ENCODE data around the gene LSP1.
A peak's percentile ranks its signal among the peaks of the same experiment; 100 is the strongest.

LSP1 gene

DNA sequence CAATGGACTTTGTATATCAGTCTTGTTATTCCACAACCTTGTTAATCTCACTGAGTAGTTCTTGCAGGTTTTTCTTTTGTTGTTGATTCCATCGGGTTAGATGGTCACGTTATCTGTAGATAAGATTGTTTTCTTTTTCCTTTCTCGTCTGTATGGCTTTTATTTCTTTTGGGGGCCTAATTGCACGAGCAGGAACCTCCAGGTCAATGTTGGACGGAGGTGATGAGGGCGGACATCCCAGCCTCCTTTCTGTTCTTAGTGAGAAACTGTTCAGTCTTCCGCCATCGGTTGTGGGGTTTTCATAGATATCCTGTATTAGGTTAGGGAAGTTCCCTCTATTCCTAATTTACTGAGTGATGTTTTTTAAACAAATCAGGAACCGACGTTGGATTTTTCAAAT lies 43.6 kb downstream of the LSP1 start:
- TF ChIP-seq, protein P1, sequence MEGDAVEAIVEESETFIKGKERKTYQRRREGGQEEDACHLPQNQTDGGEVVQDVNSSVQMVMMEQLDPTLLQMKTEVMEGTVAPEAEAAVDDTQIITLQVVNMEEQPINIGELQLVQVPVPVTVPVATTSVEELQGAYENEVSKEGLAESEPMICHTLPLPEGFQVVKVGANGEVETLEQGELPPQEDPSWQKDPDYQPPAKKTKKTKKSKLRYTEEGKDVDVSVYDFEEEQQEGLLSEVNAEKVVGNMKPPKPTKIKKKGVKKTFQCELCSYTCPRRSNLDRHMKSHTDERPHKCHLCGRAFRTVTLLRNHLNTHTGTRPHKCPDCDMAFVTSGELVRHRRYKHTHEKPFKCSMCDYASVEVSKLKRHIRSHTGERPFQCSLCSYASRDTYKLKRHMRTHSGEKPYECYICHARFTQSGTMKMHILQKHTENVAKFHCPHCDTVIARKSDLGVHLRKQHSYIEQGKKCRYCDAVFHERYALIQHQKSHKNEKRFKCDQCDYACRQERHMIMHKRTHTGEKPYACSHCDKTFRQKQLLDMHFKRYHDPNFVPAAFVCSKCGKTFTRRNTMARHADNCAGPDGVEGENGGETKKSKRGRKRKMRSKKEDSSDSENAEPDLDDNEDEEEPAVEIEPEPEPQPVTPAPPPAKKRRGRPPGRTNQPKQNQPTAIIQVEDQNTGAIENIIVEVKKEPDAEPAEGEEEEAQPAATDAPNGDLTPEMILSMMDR (IDR thresholded peaks at IDR 0.05; ENCODE audit: borderline replicate concordance, insufficient read depth, low read depth, low read length): no peak
- no peak overlapping the region for H3K4me3 ChIP-seq (ENCODE audit: low read depth, low read length)

DNA sequence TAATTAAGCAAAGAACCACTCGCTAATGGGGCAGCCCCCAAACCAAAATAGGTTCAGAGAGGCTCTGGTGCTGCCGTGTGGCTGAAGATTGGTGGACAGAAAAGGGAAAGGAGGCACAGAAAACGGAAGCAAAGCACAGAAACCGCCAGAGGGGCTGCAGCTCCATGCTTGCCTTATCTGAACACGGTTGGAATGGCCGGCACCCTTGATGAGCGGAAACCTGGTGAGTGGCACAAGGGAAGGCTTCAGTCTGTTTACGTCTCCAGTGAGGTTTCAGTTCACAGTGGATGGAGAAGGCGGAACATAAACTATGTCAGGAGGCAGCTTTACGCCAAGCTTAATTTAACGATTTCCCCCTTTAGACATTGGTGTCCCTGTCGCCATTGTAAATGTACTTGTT lies 44.0 kb downstream of the LSP1 start:
- peak overlapping the region; percentile 41 for H3K4me3 ChIP-seq (ENCODE audit: low read depth, low read length)
- TF ChIP-seq, protein P1 (IDR thresholded peaks at IDR 0.05; ENCODE audit: borderline replicate concordance, insufficient read depth, low read depth, low read length): no peak

DNA sequence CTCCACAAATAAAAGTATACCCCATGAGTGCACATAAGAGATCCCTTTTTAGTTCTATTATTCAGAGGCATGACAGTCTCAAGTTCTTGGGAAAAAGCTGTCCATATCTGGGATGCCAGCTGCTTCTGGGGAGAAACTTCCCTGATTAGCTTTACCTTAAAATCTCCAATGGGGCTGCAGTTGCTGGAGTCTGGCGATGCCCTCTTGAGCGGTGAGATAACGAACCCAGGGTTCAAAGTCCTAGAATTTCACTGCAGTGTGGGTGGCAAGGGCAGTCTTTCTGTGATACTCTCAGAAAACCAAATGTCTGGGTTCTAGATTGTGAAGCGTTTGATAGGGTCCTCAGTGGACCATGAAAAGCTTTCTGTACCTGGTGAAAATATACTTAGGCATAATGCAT lies 46.2 kb downstream of the LSP1 start:
- H3K4me3 ChIP-seq (ENCODE audit: low read depth, low read length): no peak overlapping the region
- TF ChIP-seq, protein P1 (IDR thresholded peaks at IDR 0.05; ENCODE audit: borderline replicate concordance, insufficient read depth, low read depth, low read length): no peak

DNA sequence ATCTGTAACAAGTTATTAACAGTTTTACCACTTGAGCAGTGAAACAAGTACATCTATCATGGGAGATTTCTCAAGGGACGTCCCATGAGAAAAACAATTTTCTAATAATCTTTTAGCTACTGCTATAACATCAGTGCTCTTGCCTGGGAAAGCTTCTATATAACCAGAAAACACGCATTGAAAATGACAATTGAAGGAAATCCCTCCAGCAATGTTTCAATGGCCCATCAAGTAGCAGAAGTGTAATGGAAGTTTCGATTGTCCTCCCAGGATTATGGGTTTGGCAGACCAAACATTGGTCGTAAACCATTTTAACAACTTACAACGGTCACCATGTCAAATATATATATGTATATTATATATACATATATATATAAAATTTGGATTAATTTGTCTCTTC lies 46.8 kb downstream of the LSP1 start:
- no peak overlapping the region for H3K4me3 ChIP-seq (ENCODE audit: low read depth, low read length)
- TF ChIP-seq, protein P1 (IDR thresholded peaks at IDR 0.05; ENCODE audit: borderline replicate concordance, insufficient read depth, low read depth, low read length): no peak

DNA sequence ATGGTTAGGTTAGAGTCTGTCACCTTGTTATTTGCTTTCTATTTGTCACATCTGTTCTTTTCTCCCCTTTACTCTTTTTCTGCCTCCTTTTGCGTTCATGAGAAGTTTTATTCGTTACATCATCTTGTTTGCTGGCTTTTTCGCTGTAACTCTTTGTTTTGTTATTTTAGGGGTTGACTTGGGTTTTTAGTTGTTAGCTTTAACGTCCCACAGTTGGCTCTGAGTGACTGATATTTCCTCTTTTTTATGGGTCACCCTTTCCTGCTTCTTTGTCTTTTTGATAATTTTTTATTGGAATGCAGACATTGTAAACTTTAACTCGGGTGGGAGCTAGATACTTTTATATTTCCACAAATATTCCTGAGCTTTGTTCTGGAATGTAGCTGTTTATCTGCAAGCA lies 53.3 kb downstream of the LSP1 start:
- H3K4me3 ChIP-seq (ENCODE audit: low read depth, low read length): no peak overlapping the region
- TF ChIP-seq, protein P1 (IDR thresholded peaks at IDR 0.05; ENCODE audit: borderline replicate concordance, insufficient read depth, low read depth, low read length): no peak

DNA sequence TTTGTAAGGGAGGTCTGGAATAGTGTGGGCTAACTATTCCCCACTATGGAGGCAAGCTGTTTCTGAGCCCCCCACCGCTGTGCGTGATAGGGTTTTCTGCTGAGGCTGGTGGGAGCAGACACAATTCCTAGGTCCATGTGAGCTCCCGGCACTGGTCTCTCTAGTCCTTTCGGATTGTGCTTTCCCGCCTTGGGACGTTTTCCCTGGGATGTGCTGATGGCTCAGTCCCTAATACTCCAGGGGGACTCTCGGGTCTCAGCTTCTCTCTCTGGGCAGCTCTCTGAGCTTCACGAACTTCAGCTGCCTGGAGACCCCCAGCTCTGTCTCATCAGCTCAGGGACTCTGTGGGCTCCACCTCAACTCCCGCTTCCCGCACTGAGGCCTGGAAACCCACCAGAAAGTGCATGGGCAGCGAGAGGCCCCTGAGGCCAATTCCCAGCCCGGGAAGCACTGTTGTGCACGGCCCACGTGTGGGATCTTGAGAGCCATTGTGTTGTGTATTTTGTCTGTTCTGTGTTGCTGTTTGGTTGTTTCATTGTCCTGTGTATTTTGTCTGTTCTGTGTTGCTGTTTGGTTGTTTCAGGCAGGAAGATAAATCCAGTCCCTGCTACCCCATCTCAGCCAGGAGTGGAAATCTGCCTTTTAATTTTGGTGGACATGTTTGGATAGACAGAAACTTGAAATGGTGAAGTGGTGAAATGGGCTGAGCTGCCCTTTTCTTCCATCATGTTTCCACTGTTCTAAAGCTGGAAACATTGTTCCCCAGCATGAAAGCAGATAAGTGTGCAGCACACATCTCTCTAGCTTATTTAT lies 53.9 kb downstream of the LSP1 start:
- no peak overlapping the region for H3K4me3 ChIP-seq (ENCODE audit: low read depth, low read length)
- TF ChIP-seq, protein P1 (IDR thresholded peaks at IDR 0.05; ENCODE audit: borderline replicate concordance, insufficient read depth, low read depth, low read length): no peak

DNA sequence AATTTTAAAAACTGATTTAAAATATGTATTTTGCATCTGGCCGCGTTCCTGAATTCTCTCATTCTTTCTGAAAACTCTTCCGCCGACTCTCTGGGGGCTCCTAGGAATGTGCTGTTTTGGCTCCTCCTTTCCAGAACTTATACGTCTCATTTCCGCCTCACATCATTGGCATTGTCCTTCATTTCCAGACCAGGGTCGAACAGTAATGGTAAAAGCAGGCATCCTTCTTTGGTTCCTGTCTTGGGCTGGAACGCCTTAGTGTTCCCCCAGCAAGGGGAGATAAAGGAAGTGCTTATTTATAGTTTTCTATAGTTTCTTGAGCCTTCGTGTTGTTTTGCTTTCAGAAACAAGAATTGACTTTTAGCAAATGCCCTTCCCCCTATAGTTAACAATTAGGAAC lies 55.7 kb downstream of the LSP1 start:
- no peak overlapping the region for H3K4me3 ChIP-seq (ENCODE audit: low read depth, low read length)
- TF ChIP-seq, protein P1 (IDR thresholded peaks at IDR 0.05; ENCODE audit: borderline replicate concordance, insufficient read depth, low read depth, low read length): no peak
